ENCODE data around the gene KLHDC4.

GRCh38 chr16:87698676-87699199, 67.0 kb downstream of the KLHDC4 start:
- no peak for TF ChIP-seq TAF1 (IDR thresholded peaks at IDR 0.05; ENCODE audit: low read depth, low read length)
- no peak for TF ChIP-seq POLR2AphosphoS5 (IDR thresholded peaks at IDR 0.05; ENCODE audit: low read depth, low read length)
- TF ChIP-seq SPI1 (IDR thresholded peaks at IDR 0.05; ENCODE audit: low read depth, low read length), result peak; percentile 59
- no peak for TF ChIP-seq POLR2A (IDR thresholded peaks at IDR 0.05; ENCODE audit: low read depth, low read length)

All from GM12891 (cell line).